ENCODE results near the gene C11orf86. TPM values are rescaled to one million over a fixed set of nuclear protein-coding genes. Genes with fewer than 3 reads are reported as not detected.

Gene C11orf86
- total and polyA plus RNA-seq, 2 of the 8 experiments (the other 6 are each of a cell fraction or from before 2014, with no cell fraction given) = 0.91 to 0.97 TPM

DNA sequence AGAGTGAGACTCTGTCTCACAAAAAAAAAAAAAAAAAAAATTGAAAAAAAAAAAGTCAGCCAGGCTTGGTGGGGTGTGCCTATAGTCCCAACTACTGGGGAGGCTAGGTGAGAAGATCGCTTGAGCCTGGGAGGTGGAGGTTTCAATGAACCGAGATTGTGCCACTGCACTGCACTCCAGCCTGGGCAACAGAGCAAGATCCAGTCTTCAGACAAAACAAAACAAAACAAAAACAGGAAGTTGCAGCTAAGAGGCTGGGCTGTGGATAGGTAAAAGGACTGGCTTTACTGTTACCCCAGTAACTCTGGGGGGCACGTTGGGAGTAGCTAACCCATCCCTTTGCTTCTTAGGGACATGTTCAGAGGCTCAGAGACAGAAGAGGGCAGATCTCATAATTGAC lies 10.6 kb upstream of the C11orf86 start (continued):
- TF ChIP-seq, protein P1, sequence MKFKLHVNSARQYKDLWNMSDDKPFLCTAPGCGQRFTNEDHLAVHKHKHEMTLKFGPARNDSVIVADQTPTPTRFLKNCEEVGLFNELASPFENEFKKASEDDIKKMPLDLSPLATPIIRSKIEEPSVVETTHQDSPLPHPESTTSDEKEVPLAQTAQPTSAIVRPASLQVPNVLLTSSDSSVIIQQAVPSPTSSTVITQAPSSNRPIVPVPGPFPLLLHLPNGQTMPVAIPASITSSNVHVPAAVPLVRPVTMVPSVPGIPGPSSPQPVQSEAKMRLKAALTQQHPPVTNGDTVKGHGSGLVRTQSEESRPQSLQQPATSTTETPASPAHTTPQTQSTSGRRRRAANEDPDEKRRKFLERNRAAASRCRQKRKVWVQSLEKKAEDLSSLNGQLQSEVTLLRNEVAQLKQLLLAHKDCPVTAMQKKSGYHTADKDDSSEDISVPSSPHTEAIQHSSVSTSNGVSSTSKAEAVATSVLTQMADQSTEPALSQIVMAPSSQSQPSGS (IDR thresholded peaks at IDR 0.05; ENCODE audit: low read length) = no peak
- TF ChIP-seq MAFK (IDR thresholded peaks at IDR 0.05; ENCODE audit: low read depth, low read length) = no peak
- no peak for TF ChIP-seq EZH2 (IDR thresholded peaks at IDR 0.05; ENCODE audit: low read depth, low read length, severe bottlenecking)
- no peak for TF ChIP-seq SIRT6 (IDR thresholded peaks at IDR 0.05; ENCODE audit: low read length)
- TF ChIP-seq RFX5 (IDR thresholded peaks at IDR 0.05; ENCODE audit: borderline replicate concordance, low read depth, low read length) = no peak
- TF ChIP-seq CTBP2 (IDR thresholded peaks at IDR 0.05; ENCODE audit: borderline replicate concordance, insufficient read depth, insufficient read length, low read length) = no peak
- TF ChIP-seq SRF (IDR thresholded peaks at IDR 0.05; ENCODE audit: low read depth, low read length) = no peak
- no peak for TF ChIP-seq ASH2L (IDR thresholded peaks at IDR 0.05; ENCODE audit: low read length)
